Natural killer cell (primary cell): Measurements from ENCODE around the gene OGFOD1. TPM values are rescaled to one million over a fixed set of nuclear protein-coding genes. Genes with fewer than 3 reads are reported as not detected.

ENCODE experiments used
- ATAC-seq, 3 donors: fragments of 150-1000 bp in 2 of 3; fragments of 200-7000 bp in 1 of 3; cut with Tn5 transposase; 1 replicate in 1 of 3; 2 replicates in 2 of 3; pipeline ENCODE4 v1.10.0; 2021; ENCODE audit warnings: mild to moderate bottlenecking in 2 of 3, moderate library complexity in 2 of 3
- DNase-seq, 2 donors: peaks; one replicate each; pipeline versions ENCODE4 v3.0.0 to v3.0.0-alpha.2; 2013 to 2021; ENCODE audit warnings: mixed read lengths in 1 of 2
- H3K27ac ChIP-seq: one replicate; pipeline ENCODE4 v1.5.1; 2013; ENCODE audit warnings: mild to moderate bottlenecking, low read length
- H3K27me3 ChIP-seq: one replicate; pipeline ENCODE4 v1.6.1; 2013; ENCODE audit warnings: low read length; ENCODE audit not compliant: control insufficient read depth, insufficient read depth
- H3K36me3 ChIP-seq: one replicate; pipeline ENCODE4 v1.6.1; 2013; ENCODE audit warnings: low read length; ENCODE audit not compliant: control insufficient read depth, insufficient read depth
- H3K4me1 ChIP-seq: one replicate; pipeline ENCODE4 v1.6.1; 2013; ENCODE audit warnings: low read length; ENCODE audit not compliant: control insufficient read depth, insufficient read depth
- H3K4me3 ChIP-seq: one replicate; pipeline ENCODE4 v1.5.1; 2013; ENCODE audit warnings: low read length
- H3K9me3 ChIP-seq: one replicate; pipeline ENCODE4 v1.6.1; 2013; ENCODE audit warnings: low read length; ENCODE audit not compliant: control insufficient read depth, insufficient read depth
- H3K27ac Mint-ChIP-seq, 2 donors: one replicate each; pipeline ENCODE4 v1.8.0; 2022; ENCODE audit warnings: mild to moderate bottlenecking in 2 of 2, mixed read lengths in 2 of 2, moderate library complexity in 1 of 2
- H3K27me3 Mint-ChIP-seq, 2 donors: one replicate each; pipeline ENCODE4 v1.8.0; 2022; ENCODE audit warnings: low read depth in 2 of 2, mixed read lengths in 2 of 2
- H3K36me3 Mint-ChIP-seq: one replicate; pipeline ENCODE4 v1.8.0; 2022; ENCODE audit warnings: mixed read lengths
- H3K4me1 Mint-ChIP-seq, 2 donors: one replicate each; pipeline ENCODE4 v1.8.0; 2022; ENCODE audit warnings: mixed read lengths in 2 of 2
- H3K4me3 Mint-ChIP-seq: one replicate; pipeline ENCODE4 v1.8.0; 2022; ENCODE audit warnings: mild to moderate bottlenecking, moderate library complexity, mixed read lengths
- H3K9me3 Mint-ChIP-seq, 2 donors: one replicate each; pipeline ENCODE4 v1.8.0; 2022; ENCODE audit warnings: mixed read lengths in 2 of 2
- CTCF ChIP-seq: fragments of 200-600 bp; IDR thresholded peaks from one replicate; pipeline ENCODE4 v1.8.0; 2022; ENCODE audit warnings: antibody characterized with exemption
- WGBS: methylation state at CpG from one replicate; pipeline ENCODE4 v1.1.7; 2013; ENCODE audit warnings: missing lambda C conversion rate; ENCODE audit not compliant: insufficient coverage; 5-methylcytosine and 5-hydroxymethylcytosine counted together
- intact Hi-C: fragments of 100-400 bp; cut with micrococcal nuclease; formaldehyde crosslinking; loops from one replicate; pipeline ENCODE4 v1.14.2; 2022
- total RNA-seq, 4 donors: library from RNA; stranded (reverse); fragments of 120-200 nt in 1 of 4; gene quantifications; one replicate each; pipeline versions ENCODE4 v1.2.3 to v1.2.4, GENCODE V29; 2013 to 2022

The OGFOD1 gene
- total RNA-seq, 3 donors from 2014 or later (not counting 1 experiment from before 2014, with no cell fraction given): 12.7 to 20.6 (median 13.1) TPM

GRCh38 chr16:56462064-56462796 is 10.9 kb downstream of the OGFOD1 start:
- ATAC-seq (no peak), DNase-seq (no peak)
- Mint-ChIP-seq H3K27me3 (no peaks in the 10 kb centered on the region), H3K36me3 (peaks cover 21% of the 10 kb centered on the region), H3K4me3 (no peak overlapping the region), H3K9me3 (no peaks in the 10 kb centered on the region), H3K27ac (no peak overlapping the region), H3K4me1 (no peaks in the 10 kb centered on the region)
- TF ChIP-seq CTCF: no peak
- 100% methylated on average over 2 of the region's 3 CpGs for WGBS
- Histone ChIP-seq H3K27me3 (no peaks in the 10 kb centered on the region), H3K4me3 (no peak overlapping the region), H3K4me1 (no peaks in the 10 kb centered on the region), H3K27ac (no peak overlapping the region), H3K9me3 (no peaks in the 10 kb centered on the region), H3K36me3 (peaks cover 66% of the 10 kb centered on the region)
- intact Hi-C loops: no loop called here

GRCh38 chr16:56463153-56463552 is 11.8 kb downstream of the OGFOD1 start:
- Histone ChIP-seq H3K36me3 (peaks cover 68% of the 10 kb centered on the region), H3K4me1 (no peaks in the 10 kb centered on the region), H3K27ac (no peak overlapping the region), H3K27me3 (no peaks in the 10 kb centered on the region), H3K9me3 (no peaks in the 10 kb centered on the region), H3K4me3 (no peak overlapping the region)
- ATAC-seq: no peak
- intact Hi-C loops: no loop called here
- Mint-ChIP-seq H3K36me3 (peaks cover 21% of the 10 kb centered on the region), H3K9me3 (no peaks in the 10 kb centered on the region), H3K27me3 (no peaks in the 10 kb centered on the region), H3K27ac (no peak overlapping the region), H3K4me3 (no peak overlapping the region), H3K4me1 (no peaks in the 10 kb centered on the region)
- TF ChIP-seq CTCF: no peak
- WGBS: 89% methylated on average over 6 of the region's 6 CpGs
- no peak for DNase-seq

- Histone ChIP-seq H3K27ac (no peak overlapping the region), H3K9me3 (no peaks in the 10 kb centered on the region), H3K4me3 (no peak overlapping the region), H3K36me3 (peaks cover 76% of the 10 kb centered on the region), H3K27me3 (no peaks in the 10 kb centered on the region), H3K4me1 (no peaks in the 10 kb centered on the region)
- H3K4me3 Mint-ChIP-seq: no peak overlapping the region
- intact Hi-C loops: no loop called here
- no peak for ATAC-seq
- no peaks in the 10 kb centered on the region for H3K27me3 Mint-ChIP-seq
- 93% methylated on average over 2 of the region's 2 CpGs for WGBS
- no peak overlapping the region for H3K27ac Mint-ChIP-seq
- DNase-seq: no peak
- no peak for TF ChIP-seq CTCF
- H3K9me3 Mint-ChIP-seq: no peaks in the 10 kb centered on the region
- H3K36me3 Mint-ChIP-seq: peaks cover 34% of the 10 kb centered on the region
- H3K4me1 Mint-ChIP-seq: no peaks in the 10 kb centered on the region
These were observed 15.0 kb downstream of the OGFOD1 start for GRCh38 chr16:56466344-56466743.

- H3K4me3 Mint-ChIP-seq: no peak overlapping the region
- H3K4me3 ChIP-seq: no peak overlapping the region
These were observed 17.4 kb downstream of the OGFOD1 start for GRCh38 chr16:56468800-56469199.

More at GRCh38 chr16:56468800-56469199, 17.4 kb downstream of the OGFOD1 start:
- H3K27me3 Mint-ChIP-seq: no peaks in the 10 kb centered on the region
- H3K27ac Mint-ChIP-seq: no peak overlapping the region
- no peak overlapping the region for H3K27ac ChIP-seq
- H3K4me1 ChIP-seq: no peaks in the 10 kb centered on the region
- no peaks in the 10 kb centered on the region for H3K4me1 Mint-ChIP-seq
- peaks cover 33% of the 10 kb centered on the region for H3K36me3 Mint-ChIP-seq
- DNase-seq: no peak
- no peaks in the 10 kb centered on the region for H3K9me3 Mint-ChIP-seq
- no peak for TF ChIP-seq CTCF
- H3K36me3 ChIP-seq: peaks cover 81% of the 10 kb centered on the region
- intact Hi-C loops: no loop called here
- H3K27me3 ChIP-seq: no peaks in the 10 kb centered on the region
- no peaks in the 10 kb centered on the region for H3K9me3 ChIP-seq
- ATAC-seq: no peak
